HCT116 (cell line): Measurements from ENCODE around the gene B3GNT4. TPM values are rescaled to one million over a fixed set of nuclear protein-coding genes. Genes with fewer than 3 reads are reported as not detected.

Experiments
- ATAC-seq: fragments of 200-7000 bp; cut with Tn5 transposase; 2 replicates; pipeline ENCODE4 v1.9.1; 2020; ENCODE audit warnings: mild to moderate bottlenecking, moderate library complexity
- BruUV-seq: library from RNA; stranded (reverse); fragments of 400-500 nt; replicated peaks from 2 replicates; lab custom pipeline; 2021; lab: Mats Ljungman, UMichigan
- CTCF ChIA-PET: fragments of 300-600 bp; sonication (Branson Sonifier 250); formaldehyde crosslinking; loops from one replicate; lab custom pipeline; 2021; ENCODE audit warnings: antibody characterized with exemption; lab: Charles Lee
- POLR2A ChIA-PET: fragments of 300-600, 350-600 bp; sonication (Branson Sonifier 250); formaldehyde crosslinking; loops from one replicate; lab custom pipeline; 2021; ENCODE audit warnings: antibody characterized with exemption; lab: Charles Lee
- RAD21 ChIA-PET, 2 experiments: fragments of 300-600 bp; sonication (Branson Sonifier 250); formaldehyde crosslinking; loops; one replicate each; lab custom pipeline; 2023; ENCODE audit warnings: low total read pairs in 2 of 2; ENCODE audit not compliant: uncharacterized antibody in 2 of 2, unreplicated experiment in 2 of 2, low non-redundant PET in 1 of 2; lab: Charles Lee
- DNase-seq: peaks from one replicate; pipeline ENCODE4 v3.0.0-alpha.2; 2010; ENCODE audit warnings: low read depth, low spot score
- H2AFZ ChIP-seq: fragments of 200-600 bp; shearing (Covaris generic), sonication (generic); 2 replicates; pipeline ENCODE4 v1.6.1; 2017; ENCODE audit warnings: low read depth, mixed run types, mixed read lengths, antibody characterized with exemption, low read length; ENCODE audit not compliant: poor library complexity, severe bottlenecking
- H3K27ac ChIP-seq: 2 replicates; pipeline ENCODE4 v1.5.1; 2012; ENCODE audit warnings: low read depth, low read length
- H3K27me3 ChIP-seq: fragments of 200-600 bp; sonication (generic); 2 replicates; pipeline ENCODE4 v1.6.1; 2016; ENCODE audit warnings: mixed run types, low read length, mixed read lengths; ENCODE audit not compliant: insufficient read depth
- H3K36me3 ChIP-seq, 2 experiments: fragments of 200-500 bp in 1 of 2; fragments of 200-600 bp in 1 of 2; sonication (Bioruptor generic) in 1 of 2; sonication (generic) in 1 of 2; 2 replicates each; pipeline versions ENCODE4 v1.5.1 to v1.6.1; 2014 to 2016; ENCODE audit warnings: low read length in 2 of 2, inconsistent platforms in 1 of 2, mixed read lengths in 1 of 2, mixed run types in 1 of 2; ENCODE audit not compliant: insufficient read depth in 2 of 2, control insufficient read depth in 1 of 2
- H3K4me1 ChIP-seq, 2 experiments: fragments of 200-600 bp in 1 of 2; sonication (generic) in 1 of 2; 2 replicates each; pipeline versions ENCODE4 v1.5.1 to v1.6.1; 2012 to 2017; ENCODE audit warnings: low read length in 2 of 2, inconsistent platforms in 1 of 2, mild to moderate bottlenecking in 1 of 2, mixed read lengths in 1 of 2, mixed run types in 1 of 2, moderate library complexity in 1 of 2; ENCODE audit not compliant: insufficient read depth in 2 of 2, control insufficient read depth in 1 of 2
- H3K4me2 ChIP-seq: fragments of 200-600 bp; sonication (generic); 2 replicates; pipeline ENCODE4 v1.6.1; 2017; ENCODE audit warnings: mixed run types, low read length, mixed read lengths
- H3K4me3 ChIP-seq, 2 experiments: fragments of 200-600 bp in 1 of 2; sonication (generic) in 1 of 2; replicated peaks in 1 of 2; 2 replicates each; pipeline ENCODE4 v1.5.1; 2011 to 2016; ENCODE audit warnings: low read length in 2 of 2, control low read depth in 1 of 2, low read depth in 1 of 2, mild to moderate bottlenecking in 1 of 2, mixed read lengths in 1 of 2, mixed run types in 1 of 2
- H3K79me2 ChIP-seq: fragments of 200-600 bp; sonication (generic); 2 replicates; pipeline ENCODE4 v1.6.1; 2017; ENCODE audit warnings: mild to moderate bottlenecking, mixed run types, low read length, moderate library complexity, mixed read lengths; ENCODE audit not compliant: insufficient read depth
- H3K9ac ChIP-seq: fragments of 200-600 bp; sonication (generic); 2 replicates; pipeline ENCODE4 v1.6.1; 2016; ENCODE audit warnings: low read length, mixed read lengths
- H3K9me2 ChIP-seq: fragments of 200-600 bp; sonication (generic), shearing (Covaris generic); 2 replicates; pipeline ENCODE4 v1.6.1; 2017; ENCODE audit warnings: mixed run types, mild to moderate bottlenecking, moderate library complexity; ENCODE audit not compliant: insufficient read depth
- H3K9me3 ChIP-seq, 2 experiments: fragments of 200-500 bp in 1 of 2; fragments of 200-600 bp in 1 of 2; sonication (Bioruptor generic) in 1 of 2; sonication (generic) in 1 of 2; 2 replicates each; pipeline ENCODE4 v1.6.1; 2014 to 2017; ENCODE audit warnings: low read length in 2 of 2, mixed read lengths in 2 of 2, inconsistent platforms in 1 of 2, low read depth in 1 of 2, mild to moderate bottlenecking in 1 of 2, mixed run types in 1 of 2, moderate library complexity in 1 of 2; ENCODE audit not compliant: control insufficient read depth in 1 of 2, insufficient read depth in 1 of 2
- H4K20me1 ChIP-seq: fragments of 200-600 bp; sonication (generic), shearing (Covaris generic); 2 replicates; pipeline ENCODE4 v1.6.1; 2017; ENCODE audit warnings: mixed run types, mild to moderate bottlenecking, moderate library complexity; ENCODE audit not compliant: insufficient read depth
- CBX3 ChIP-seq: IDR thresholded peaks from 2 replicates; pipeline ENCODE4 v1.6.1; 2012; ENCODE audit warnings: low read depth
- CEBPB ChIP-seq: IDR thresholded peaks from 2 replicates; pipeline ENCODE4 v1.6.1; 2012; ENCODE audit warnings: low read depth
- EGR1 ChIP-seq: IDR thresholded peaks from 2 replicates; pipeline ENCODE4 v1.6.1; 2012; ENCODE audit warnings: low read depth
- MAX ChIP-seq: IDR thresholded peaks from 2 replicates; pipeline ENCODE4 v1.6.1; 2012
- POLR2AphosphoS5 ChIP-seq: IDR thresholded peaks from 2 replicates; pipeline ENCODE4 v1.6.1; 2011; ENCODE audit warnings: mild to moderate bottlenecking, low read depth, low read length, moderate library complexity
- RAD21 ChIP-seq: IDR thresholded peaks from 2 replicates; pipeline ENCODE4 v1.6.1; 2012; ENCODE audit warnings: low read depth, mild to moderate bottlenecking
- SP1 ChIP-seq: IDR thresholded peaks from 2 replicates; pipeline ENCODE4 v1.6.1; 2012; ENCODE audit warnings: low read depth
- SRF ChIP-seq: IDR thresholded peaks from 2 replicates; pipeline ENCODE4 v1.6.1; 2012; ENCODE audit warnings: low read depth
- ZFX ChIP-seq: fragments of 450-650 bp; IDR thresholded peaks from 2 replicates; pipeline ENCODE4 v1.6.1; 2017
- ZNF274 ChIP-seq: fragments of 200-500 bp; sonication (Bioruptor generic); IDR thresholded peaks from 2 replicates; pipeline ENCODE4 v1.6.1; 2014; ENCODE audit warnings: mild to moderate bottlenecking, low read depth, low read length, inconsistent platforms
- intact Hi-C: fragments of 100-400 bp; cut with micrococcal nuclease; formaldehyde crosslinking; loops from 2 replicates; pipeline ENCODE4 v1.10.0; 2022
- total RNA-seq: library from RNA; stranded (reverse); gene quantifications from one replicate; pipeline ENCODE4 v1.2.1, GENCODE V29; 2021; ENCODE audit not compliant: unreplicated experiment

Gene B3GNT4
- total RNA-seq, 1 experiment from 2014 or later: 7.1 TPM

- no peak for DNase-seq
- ChIA-PET POLR2A (no interaction called here), CTCF (interaction anchor here (1.1 kb wide), 1 partner anchor 138 kb away, joined by 3 read pairs; no protein-coding TSS in a partner anchor), RAD21 (interaction anchor here in 1 of 2 experiments (0.6 kb wide), 1 partner anchor 39 kb away, joined by 5 read pairs; no protein-coding TSS in a partner anchor)
- Histone ChIP-seq H3K9me3 (peaks cover 0 to 10% of the 10 kb centered on the region in 2 experiments; a peak in 2 of 4 replicates), H3K9me2 (no peaks in the 10 kb centered on the region), H3K4me1 (no peaks in the 10 kb centered on the region), H3K9ac (no peak overlapping the region), H3K4me2 (no peak overlapping the region), H3K27ac (no peak overlapping the region), H3K4me3 (no peak overlapping the region), H3K36me3 (no peaks in the 10 kb centered on the region), H4K20me1 (no peaks in the 10 kb centered on the region), H2AFZ (no peak overlapping the region), H3K27me3 (no peaks in the 10 kb centered on the region), H3K79me2 (no peaks in the 10 kb centered on the region)
- BruUV-seq: no TSS peak
- no peak for TF ChIP-seq SP1
- TF ChIP-seq RAD21: no peak
- no peak for TF ChIP-seq CEBPB
- intact Hi-C loops: no loop called here
- no peak for ATAC-seq
Measured at GRCh38 chr12:122192441-122192840, 11.1 kb upstream of the B3GNT4 start.

- RAD21 ChIA-PET: no interaction called here
Measured at GRCh38 chr12:122194804-122195203, 8.7 kb upstream of the B3GNT4 start.

More at GRCh38 chr12:122194804-122195203, 8.7 kb upstream of the B3GNT4 start:
- ChIA-PET POLR2A (interaction anchor here (0.5 kb wide), 1 partner anchor 63 kb away, joined by 3 read pairs; no protein-coding TSS in a partner anchor), CTCF (no interaction called here)
- Histone ChIP-seq H3K36me3 (no peaks in the 10 kb centered on the region), H3K27ac (no peak overlapping the region), H3K9me3 (peaks cover 0 to 10% of the 10 kb centered on the region in 2 experiments; a peak in 2 of 4 replicates), H3K79me2 (no peaks in the 10 kb centered on the region), H3K4me2 (no peak overlapping the region), H4K20me1 (no peaks in the 10 kb centered on the region), H2AFZ (no peak overlapping the region), H3K27me3 (no peaks in the 10 kb centered on the region), H3K4me1 (no peaks in the 10 kb centered on the region), H3K9me2 (no peaks in the 10 kb centered on the region), H3K9ac (no peak overlapping the region), H3K4me3 (no peak overlapping the region)
- BruUV-seq: no TSS peak
- ATAC-seq (no peak), DNase-seq (no peak)
- no peak for TF ChIP-seq POLR2AphosphoS5
- TF ChIP-seq CEBPB: no peak
- TF ChIP-seq MAX: no peak
- TF ChIP-seq EGR1: no peak
- TF ChIP-seq ZFX: no peak
- TF ChIP-seq SRF: no peak
- no peak for TF ChIP-seq ZNF274
- TF ChIP-seq CBX3: no peak
- TF ChIP-seq SP1: no peak
- intact Hi-C loops: no loop called here
